GM18861 (cell line): Measurements from ENCODE around the gene SEMG2.

ENCODE experiments used
- ATAC-seq: cut with Tn5 transposase; IDR thresholded peaks from one replicate; pipeline ENCODE4 v1.9.1; 2021; ENCODE audit not compliant: unreplicated experiment

SEMG2 gene

DNA sequence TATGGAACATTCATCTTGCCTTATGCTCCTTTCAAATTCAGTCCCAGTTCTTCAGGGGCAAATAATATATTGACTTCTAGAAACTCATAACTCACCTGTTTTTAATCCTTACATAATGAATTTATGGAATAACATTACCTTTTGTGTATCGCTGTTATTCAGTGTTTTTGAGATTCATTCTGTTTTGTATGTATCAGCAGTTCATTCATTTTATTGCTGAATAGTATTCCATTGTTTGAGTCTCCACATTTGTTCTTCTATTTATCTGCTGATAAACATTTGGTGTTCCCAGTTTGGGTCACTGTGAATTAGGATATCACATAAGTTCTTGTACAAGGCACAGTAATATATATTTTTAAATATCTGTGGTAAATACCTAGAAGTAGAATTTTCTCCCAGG lies 5.1 kb downstream of the SEMG2 start:
- ATAC-seq: no peak

DNA sequence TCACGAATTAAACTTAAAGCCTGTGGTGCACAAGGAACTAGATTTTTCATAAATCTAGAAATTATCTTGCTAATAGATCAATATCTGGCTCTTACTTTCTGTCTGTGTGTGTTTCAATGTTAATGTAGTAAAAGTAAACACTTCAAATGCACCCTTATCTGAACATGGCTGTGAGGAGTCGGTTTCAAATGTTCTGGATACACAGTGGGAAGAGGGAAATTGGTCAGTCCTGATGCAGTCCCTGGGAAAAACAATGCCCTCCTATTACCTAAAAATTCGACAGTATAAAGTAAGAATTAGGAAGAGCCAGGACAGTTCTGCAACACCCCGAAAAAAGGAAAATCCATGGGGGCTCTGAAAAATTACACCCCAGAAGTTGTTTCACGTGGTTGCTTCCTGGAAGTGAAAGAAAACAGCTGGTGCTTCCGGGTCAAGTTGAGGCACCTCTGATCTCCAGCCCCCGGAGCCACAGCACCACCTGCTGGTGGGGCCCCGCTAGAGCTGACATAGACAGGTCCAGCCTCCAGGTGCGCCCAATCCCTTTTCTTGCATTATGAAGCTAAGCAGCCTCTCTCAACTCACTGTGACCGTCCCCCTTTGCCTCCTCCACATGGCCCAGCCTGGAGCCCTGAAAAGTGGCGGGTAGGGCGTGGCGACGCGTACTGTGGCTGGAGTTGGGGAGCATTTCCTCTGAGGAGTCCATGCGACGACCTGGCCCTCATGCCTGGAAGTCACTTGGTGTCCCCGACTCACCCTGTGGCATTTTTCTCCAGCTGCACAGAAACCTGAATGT lies 8.3 kb downstream of the SEMG2 start:
- no peak for ATAC-seq

DNA sequence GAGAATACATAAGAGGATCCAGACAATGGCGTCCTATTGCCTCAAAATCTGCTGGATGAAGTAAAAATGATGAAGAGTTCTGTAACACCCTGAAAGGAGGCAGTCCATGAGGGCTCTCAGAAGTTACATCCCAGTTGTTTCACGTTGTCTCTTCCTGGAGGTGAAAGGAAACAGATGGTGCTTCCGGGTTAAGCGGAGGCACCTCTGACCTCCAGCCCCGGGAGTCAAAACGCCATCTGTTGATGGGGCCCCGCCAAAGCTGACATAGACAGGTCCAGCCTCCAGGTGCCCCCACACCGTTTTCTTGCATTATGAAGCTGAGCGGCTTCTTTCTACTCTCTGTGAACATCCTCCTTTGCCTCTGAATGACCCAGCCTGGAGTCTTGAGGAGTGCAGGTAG lies 9.5 kb downstream of the SEMG2 start:
- no peak for ATAC-seq

DNA sequence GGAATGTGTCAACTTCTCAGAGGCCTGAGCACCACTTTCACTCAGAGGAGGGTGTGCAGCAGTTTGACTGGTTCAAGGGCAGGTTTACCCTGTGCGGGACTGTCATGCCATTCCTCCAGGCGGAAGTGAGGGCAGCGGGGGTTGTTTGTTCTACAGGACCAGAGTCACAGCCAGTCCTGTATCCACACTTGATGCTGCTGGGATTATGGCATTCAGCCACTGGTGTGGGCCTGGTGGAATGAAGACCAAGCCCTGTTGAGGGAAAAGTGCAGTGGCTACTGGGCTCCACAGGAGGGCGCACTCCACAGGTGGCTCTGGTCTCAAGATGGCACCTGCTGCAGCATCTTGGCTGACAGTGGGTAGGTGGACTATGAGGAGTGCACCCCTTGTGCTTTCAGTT lies 14.8 kb downstream of the SEMG2 start:
- ATAC-seq: no peak

DNA sequence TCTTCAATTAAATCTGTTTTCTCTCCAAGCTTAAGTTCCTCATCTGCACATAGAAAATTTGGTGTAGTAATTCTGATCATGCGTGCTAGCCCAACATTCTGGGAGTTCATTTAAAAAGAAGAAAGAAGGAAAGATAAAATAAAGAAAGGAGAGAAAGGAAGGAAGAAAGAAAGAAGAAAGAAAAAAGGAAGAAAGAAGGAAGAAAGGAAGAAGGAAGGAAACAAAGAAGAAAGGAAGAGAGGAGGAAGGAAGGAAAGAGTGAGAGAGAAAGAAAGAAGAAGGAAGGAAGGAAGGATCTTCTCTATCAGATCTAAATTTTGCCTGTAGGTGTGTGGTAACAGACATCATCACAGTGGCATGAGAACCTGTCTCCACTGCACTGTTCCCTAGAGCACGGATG lies 17.0 kb downstream of the SEMG2 start:
- ATAC-seq: no peak

DNA sequence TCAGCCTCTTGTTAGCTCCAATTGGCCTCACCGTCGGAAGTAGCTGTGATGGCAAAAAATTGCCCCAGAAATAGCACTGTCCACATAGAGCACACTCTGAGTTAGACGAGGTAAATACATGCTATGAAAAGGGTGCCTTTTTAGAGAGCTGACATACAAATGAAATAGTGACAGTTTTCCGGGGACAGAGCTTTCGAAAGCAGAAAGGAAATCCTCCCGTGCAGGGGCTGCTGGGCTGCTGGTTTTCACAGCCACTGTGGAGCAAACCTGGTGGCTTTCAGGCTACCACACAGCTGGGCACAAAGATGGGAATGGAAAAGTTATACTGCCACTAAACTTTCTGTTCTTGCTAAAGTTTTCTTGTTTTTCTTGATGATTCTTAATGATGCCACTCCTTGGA lies 24.9 kb downstream of the SEMG2 start:
- no peak for ATAC-seq

DNA sequence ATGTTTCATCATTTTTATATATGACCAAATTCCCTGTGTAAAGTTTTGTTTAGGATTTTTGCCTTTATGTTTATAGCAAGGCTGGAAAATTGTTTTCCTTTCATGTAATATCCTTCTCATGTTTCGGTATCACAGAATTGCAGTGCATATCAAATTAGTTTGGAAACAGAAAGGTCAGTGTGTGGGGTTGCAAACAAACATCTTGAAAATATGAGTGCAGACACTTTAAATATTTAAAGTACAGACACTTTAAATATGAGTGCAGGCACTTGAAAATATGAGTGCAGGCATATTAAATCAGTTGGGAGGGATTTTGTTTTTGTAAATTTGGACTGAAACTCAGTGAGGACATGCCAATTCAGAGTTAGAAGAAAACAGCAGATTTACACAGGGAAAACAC lies 26.7 kb downstream of the SEMG2 start:
- no peak for ATAC-seq

DNA sequence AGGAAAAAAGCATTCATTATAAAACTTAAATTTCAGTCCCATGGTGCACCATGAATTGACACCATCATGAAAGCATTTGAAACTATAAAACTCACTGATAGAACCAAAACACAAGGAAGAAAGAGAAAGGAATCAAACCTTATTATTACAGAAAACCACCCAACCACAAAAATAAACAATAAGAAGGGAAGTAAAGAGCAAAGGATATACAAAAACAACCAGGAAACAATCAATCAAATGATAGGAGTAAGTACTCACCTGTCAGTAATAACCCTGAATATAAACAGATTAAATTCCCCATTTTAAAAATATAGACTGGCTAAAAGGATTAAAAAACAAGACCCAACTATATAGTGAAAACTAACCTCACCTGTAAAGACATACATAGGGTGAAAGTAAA lies 27.4 kb downstream of the SEMG2 start:
- ATAC-seq: no peak

DNA sequence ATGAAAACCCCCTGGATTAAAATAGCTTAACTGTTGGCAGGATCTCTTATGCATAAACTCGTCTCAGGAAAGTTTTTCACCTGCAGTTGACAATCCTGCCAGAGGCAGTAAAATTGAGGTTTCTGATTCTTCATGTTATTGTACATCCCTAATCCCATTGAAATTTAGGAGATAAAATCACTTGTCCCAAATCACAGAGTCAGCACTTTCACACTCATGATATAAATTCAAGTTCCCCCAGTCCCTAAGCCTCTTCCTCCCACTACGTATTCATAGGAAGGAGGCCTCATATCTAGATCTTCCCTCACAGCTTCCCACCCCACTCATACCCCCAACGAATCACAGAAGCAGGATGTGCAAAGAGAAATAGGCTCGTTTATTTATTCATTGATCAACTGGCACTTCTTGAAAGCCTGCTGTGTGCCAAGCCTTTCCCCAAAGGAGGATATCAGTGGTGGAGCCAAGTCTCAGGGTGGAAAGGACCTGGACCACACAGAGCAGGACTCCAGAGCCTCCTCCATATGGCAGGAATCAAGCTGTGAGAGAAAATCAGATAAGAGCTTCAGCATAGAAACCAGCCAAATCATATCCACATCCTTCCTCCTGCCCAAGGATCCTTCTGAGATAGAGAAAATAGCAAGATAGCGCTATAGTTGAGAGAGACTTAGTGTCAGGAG lies 30.8 kb downstream of the SEMG2 start:
- no peak for ATAC-seq

DNA sequence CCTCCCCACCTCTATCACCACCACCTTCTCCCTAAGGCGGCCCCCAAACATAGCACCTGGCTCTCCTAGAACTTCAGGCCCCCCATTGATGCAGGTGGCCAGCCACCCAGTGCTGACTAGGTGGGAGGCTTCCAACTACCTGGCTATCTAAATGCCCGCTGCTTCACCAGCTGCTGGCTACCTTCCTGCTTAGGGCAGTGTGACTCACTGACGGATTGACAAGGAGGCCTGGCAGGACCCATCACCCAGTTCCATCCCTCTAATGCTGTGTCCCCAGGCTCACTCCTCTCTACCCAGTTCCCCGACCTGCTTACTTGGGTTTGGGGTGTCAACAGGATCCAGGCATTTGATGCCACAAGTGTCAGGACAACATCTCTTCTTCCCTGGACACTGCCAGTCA lies 32.1 kb downstream of the SEMG2 start:
- ATAC-seq: no peak

DNA sequence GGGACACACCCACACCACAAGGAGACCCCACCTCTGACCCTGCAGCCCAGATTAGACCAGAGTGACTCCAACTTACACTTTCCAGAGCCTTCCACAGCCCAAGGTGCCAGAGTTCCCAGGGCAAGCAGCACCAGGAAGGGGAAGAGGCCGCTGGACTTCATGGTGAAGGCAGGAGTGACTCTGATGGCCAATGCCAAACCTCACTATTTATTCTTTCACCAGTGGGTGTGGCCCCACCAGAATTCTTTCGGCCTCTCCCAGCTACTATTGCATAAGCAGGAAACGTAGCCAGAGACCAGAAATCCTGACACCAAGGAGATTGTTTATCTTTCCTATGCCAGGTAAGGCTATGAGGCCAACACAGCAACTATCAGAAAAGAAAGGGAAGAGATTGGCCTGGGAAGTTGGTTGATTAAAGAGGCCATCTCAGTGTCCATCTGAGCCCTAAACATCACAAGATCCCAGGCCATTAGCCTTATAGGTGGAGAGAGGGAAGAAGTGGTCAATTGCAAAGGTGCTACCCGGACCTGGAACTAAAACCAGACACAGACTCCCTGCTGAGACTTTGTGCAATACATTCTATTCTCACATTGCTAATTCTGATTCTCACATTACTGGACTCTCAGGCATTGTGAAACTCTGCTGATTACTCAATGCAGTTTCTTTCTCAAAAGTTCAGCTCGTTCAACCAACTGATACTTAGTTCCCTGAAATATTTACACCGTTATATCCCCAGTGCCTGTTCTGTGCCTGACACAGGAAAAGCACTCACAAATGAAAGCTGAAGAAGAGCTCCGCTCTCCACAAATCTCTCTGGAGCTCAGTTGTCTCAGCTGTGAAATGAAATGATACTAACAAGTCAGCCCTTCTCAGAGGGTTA lies 33.5 kb downstream of the SEMG2 start, which contains the start of gene SLPI:
TSS of gene SLPI (minus strand) at position 182 of the 880 bp plus-strand sequence. CDS start at position 161, 21 bp downstream.
- ATAC-seq: no peak

DNA sequence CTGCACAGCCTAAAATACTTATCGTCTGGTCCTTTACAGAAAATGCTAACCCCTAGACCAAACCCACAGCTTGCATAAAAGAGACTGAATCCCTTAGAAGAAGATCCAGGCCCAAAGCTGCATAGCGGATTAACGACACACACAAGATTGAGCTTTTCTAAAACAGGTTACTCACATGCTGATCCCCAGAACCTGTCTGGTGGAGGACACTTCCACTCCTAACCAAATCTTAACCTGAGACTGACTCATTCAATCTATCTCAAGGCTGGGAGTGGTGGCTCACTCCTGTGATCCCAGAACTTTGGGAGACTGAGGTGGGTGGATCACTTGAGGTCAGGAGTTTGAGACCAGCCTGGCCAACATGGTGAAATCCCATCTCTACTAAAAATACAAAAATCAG lies 36.0 kb downstream of the SEMG2 start:
- no peak for ATAC-seq

DNA sequence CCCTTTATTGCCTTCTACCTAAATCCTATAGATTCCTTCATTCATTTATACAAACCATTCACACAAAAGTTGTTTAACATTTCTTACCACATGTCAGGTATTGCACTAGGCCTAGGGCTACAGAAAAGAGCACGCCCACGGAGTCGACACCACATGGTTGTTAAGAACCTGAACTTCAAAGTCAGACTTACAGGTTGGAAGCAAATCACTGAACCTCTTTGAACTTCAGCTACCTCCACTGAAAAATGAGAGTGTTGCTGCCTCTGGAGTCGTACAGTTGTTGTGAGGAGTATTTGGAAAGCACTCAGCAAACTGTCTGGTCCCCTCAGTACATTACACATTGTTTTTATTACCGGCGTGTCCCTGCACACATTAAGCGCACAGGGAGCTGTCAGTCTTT lies 36.5 kb downstream of the SEMG2 start:
- no peak for ATAC-seq

DNA sequence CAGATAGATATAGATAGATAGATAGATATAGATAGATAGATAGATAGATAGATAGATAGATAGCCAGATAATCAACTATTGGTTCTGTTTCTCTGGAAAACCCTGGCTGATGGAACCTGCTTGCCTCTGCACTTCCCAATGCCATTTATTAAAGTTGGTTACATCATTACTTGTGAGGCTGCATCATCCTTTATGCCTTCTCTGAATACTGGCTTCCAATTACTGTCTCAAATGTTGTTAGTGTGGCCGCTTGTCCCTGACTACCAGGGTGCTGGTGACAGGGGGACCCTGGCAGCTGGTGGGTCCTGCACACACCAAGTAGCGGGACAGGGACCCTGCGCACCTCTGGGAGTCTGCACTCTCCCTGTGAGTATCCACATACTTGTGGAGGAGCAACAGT lies 37.1 kb downstream of the SEMG2 start:
- ATAC-seq: no peak

DNA sequence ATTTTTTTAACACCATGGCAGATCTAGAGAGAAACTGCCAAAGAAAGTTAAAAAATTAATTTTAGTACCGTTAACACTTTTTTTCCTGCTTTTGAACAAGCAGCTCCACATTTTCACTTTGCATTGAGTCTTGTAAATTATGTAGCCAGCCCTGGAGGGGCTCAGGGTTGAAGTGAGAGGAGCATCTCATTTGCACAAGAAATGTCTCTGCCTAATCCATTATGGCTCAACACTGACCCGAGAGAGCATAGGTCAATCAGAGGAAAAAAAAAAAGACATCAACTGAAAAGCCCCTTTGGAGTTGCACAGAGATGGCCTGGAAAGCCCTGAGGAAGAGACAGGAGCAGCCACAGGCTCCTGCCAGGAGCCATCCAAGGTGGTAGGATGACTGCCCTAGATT lies 37.5 kb downstream of the SEMG2 start:
- ATAC-seq: no peak

DNA sequence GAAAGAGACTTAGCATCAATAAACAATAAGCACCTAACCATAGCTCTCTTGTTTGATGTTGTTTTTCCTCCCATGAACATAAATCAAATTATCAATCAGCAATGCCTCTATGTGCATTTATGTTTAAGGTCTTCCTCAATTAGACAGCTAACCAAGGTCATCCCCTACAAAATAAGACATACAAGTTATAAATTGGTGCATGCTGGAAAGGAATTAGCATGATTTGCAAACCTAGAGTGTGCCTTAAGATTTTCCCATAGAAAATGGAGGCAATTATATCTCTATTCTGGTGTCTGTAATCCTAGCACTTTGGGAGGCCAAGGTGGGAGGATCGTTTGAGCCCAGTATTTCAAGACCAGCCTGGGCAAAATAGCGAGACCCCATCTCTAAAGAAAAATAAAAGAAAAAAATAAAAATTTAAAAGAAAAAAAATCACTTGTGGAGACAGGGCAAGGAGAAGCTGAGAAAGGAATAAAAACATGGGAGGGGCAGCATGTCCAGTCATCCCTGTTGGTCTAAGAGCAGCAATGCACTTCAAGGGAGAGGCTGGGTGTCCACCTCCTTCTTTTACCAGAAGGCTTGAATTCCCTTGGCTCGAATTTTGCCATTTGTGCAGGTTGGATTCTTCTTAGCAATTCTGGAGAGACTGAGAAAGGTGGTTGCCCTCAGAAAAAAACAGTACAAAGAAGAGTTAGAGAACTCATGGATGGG lies 42.5 kb downstream of the SEMG2 start:
- ATAC-seq: no peak

DNA sequence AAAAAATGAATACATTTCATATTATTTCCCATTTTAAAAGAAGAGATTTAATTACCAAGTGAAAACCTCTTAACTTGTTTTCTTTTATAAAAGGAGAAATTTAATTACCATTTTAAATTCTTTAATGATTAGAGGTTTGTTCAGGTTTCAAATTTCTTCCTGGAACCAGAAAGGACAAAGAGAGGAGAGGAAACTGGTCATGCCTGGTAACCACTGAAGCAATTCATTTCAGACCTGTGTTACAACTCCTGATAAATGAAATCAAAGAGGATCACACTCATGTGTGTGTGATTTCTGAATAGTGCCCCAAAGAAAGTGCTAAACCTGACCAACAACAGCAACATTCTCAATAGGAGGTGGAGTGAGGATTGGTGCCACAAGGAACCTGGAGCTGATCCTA lies 45.8 kb downstream of the SEMG2 start:
- ATAC-seq: no peak

DNA sequence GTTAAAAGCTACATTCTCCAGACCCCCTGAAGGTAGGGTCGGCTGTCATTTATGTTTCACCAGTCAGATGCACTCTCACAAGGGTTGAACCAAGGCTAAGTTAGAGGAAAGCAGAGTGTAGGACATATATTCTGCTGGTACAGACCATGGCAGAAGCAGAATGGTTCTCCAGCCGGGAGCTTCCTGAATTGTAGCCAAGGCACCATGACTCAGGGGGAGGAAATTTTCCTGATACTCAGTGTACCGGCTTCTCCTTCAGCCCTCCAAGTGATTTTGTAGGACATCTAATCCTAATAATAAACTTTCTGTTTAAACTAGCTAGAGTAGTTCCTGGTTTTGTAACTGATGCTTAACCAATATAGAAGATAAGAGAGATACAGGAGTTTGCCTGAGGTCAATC lies 47.4 kb downstream of the SEMG2 start:
- no peak for ATAC-seq

DNA sequence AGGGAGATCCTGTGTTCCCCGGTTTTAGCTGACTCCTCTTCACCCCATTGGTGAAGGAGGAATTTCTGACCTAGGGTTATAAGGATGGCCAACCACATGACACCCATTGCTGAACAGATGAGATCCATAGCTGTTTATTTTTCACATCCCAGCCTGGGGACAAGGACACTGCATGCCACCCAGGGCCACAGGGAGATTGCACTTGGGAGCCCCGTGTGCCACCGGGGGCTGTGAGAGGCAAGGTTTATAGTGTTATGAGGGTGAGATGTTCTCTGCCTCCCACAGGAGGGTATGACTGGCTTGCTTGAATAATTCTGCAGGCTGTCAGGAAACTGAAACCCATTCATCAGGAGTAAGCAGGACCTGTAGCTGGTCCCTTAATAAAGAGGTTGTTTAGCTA lies 47.9 kb downstream of the SEMG2 start:
- no peak for ATAC-seq

DNA sequence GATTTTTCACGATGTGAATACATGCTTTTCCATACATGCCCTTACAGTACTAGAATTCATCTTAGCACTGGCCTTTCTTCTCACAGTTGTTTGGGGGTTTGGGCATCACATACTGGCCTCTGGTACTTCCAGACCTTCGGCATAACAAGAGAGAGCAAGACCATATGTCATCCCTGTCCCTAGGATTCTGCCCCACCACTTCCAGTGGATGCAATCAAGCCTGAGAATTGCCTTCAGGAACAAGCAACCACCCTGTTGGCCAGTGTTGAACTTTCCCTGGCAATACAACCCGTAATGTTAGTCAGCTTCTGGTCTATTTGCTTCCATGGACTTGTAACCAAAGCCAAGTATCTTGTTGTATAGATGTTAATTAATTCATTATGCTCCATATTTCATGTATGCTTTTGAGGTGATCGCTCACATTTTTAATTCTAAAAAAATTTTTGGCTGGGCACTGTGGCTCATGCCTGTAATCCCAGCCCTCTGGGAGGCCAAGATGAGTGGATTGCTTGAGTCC lies 48.6 kb downstream of the SEMG2 start:
- no peak for ATAC-seq
